Measurements from ENCODE around the gene MAD1L1.
A peak's percentile ranks its signal among the peaks of the same experiment; 100 is the strongest.

Gene MAD1L1

GRCh38 chr7:1794888-1795542, 437.7 kb downstream of the MAD1L1 start:
- peak; percentile 43 for DNase-seq

GRCh38 chr7:1787681-1788235, 445.0 kb downstream of the MAD1L1 start:
- no peak for DNase-seq

GRCh38 chr7:1787241-1787640, 445.5 kb downstream of the MAD1L1 start:
- no peak for DNase-seq

GRCh38 chr7:1785839-1786238, 446.9 kb downstream of the MAD1L1 start:
- no peak for DNase-seq

- DNase-seq: no peak
These were observed 451.4 kb downstream of the MAD1L1 start for GRCh38 chr7:1781369-1781768.

- no peak for DNase-seq
These were observed 453.3 kb downstream of the MAD1L1 start for GRCh38 chr7:1779445-1779844.

- DNase-seq: no peak
These were observed 455.6 kb downstream of the MAD1L1 start for GRCh38 chr7:1777122-1777521.

- no peak for DNase-seq
These were observed 457.4 kb downstream of the MAD1L1 start for GRCh38 chr7:1775389-1775788.

- no peak for DNase-seq
These were observed 462.4 kb downstream of the MAD1L1 start for GRCh38 chr7:1770331-1770730.

GRCh38 chr7:1769286-1770200, 463.2 kb downstream of the MAD1L1 start:
- DNase-seq: no peak

- DNase-seq: no peak
These were observed 463.9 kb downstream of the MAD1L1 start for GRCh38 chr7:1768832-1769231.

- no peak for DNase-seq
These were observed 465.2 kb downstream of the MAD1L1 start for GRCh38 chr7:1767524-1767923.
